ENCODE measurements around the gene PIGW.

DNA sequence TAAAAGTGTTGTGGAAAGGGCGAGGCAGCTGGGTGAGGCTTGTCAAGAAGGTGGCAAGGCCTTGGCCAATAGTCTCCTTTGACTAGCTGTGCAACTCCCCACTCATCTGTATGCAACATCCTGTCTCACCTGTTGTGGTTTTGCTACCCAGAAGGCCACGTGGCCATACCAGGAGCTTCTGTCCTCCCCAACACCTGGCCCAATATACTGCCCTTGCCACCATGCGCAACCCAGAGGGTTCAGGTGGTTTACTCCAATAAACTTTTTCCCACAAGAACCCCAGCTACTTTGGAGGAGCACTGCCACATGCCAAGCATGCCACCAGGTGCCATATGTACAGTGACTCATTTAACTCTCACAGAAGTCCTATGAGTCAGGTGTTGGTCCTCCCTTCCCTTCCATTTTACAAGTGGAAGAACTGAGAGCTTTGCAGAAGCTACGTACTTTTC lies 10.3 kb upstream of the PIGW start:
- TF ChIP-seq, protein P1, sequence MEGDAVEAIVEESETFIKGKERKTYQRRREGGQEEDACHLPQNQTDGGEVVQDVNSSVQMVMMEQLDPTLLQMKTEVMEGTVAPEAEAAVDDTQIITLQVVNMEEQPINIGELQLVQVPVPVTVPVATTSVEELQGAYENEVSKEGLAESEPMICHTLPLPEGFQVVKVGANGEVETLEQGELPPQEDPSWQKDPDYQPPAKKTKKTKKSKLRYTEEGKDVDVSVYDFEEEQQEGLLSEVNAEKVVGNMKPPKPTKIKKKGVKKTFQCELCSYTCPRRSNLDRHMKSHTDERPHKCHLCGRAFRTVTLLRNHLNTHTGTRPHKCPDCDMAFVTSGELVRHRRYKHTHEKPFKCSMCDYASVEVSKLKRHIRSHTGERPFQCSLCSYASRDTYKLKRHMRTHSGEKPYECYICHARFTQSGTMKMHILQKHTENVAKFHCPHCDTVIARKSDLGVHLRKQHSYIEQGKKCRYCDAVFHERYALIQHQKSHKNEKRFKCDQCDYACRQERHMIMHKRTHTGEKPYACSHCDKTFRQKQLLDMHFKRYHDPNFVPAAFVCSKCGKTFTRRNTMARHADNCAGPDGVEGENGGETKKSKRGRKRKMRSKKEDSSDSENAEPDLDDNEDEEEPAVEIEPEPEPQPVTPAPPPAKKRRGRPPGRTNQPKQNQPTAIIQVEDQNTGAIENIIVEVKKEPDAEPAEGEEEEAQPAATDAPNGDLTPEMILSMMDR (IDR thresholded peaks at IDR 0.05), result no peak
- TF ChIP-seq POLR2A (IDR thresholded peaks at IDR 0.05) (no peak), POLR2AphosphoS5 (IDR thresholded peaks at IDR 0.05; ENCODE audit: insufficient read depth in 1 of 2, low read depth in 1 of 2) (no peak)
